GM19193 (cell line): ENCODE data around the gene PCSK1N.

ENCODE experiments used
- POLR2A ChIP-seq: IDR thresholded peaks from 4 replicates; pipeline ENCODE4 v1.6.1; 2011; ENCODE audit not compliant: insufficient read depth, insufficient read length; ENCODE audit errors: extremely low read depth

The PCSK1N gene

GRCh38 chrX:48784726-48785125, 50.7 kb downstream of the PCSK1N start:
- no peak for TF ChIP-seq POLR2A

GRCh38 chrX:48782795-48783194, 52.6 kb downstream of the PCSK1N start:
- TF ChIP-seq POLR2A: no peak

- TF ChIP-seq POLR2A: no peak
These were observed 53.2 kb downstream of the PCSK1N start for GRCh38 chrX:48782216-48782615.

- no peak for TF ChIP-seq POLR2A
These were observed 53.7 kb downstream of the PCSK1N start for GRCh38 chrX:48781705-48782104.
